Thoracic aorta (tissue), 2 donors: Measurements from ENCODE around the gene TBRG4. TPM values are rescaled to one million over a fixed set of nuclear protein-coding genes. Genes with fewer than 3 reads are reported as not detected.

Experiments
- ATAC-seq: fragments of 150-250 bp; one replicate; pipeline ENCODE4 v1.8.0; 2017; ENCODE audit warnings: low read depth; ENCODE audit not compliant: insufficient number of reproducible peaks, low FRiP score
- DNase-seq: peaks from one replicate; pipeline ENCODE4 v3.0.0-alpha.2; 2020; ENCODE audit warnings: low spot score
- H3K27ac ChIP-seq, 2 donors: fragments of 200-600 bp; sonication (generic); 1 replicate in 1 of 2; 2 replicates in 1 of 2; pipeline ENCODE4 v1.5.1; 2016; ENCODE audit warnings: mild to moderate bottlenecking in 2 of 2, moderate library complexity in 2 of 2
- H3K27me3 ChIP-seq: fragments of 200-600 bp; sonication (generic); replicated peaks from 2 replicates; pipeline ENCODE4 v1.6.0; 2016; ENCODE audit warnings: mild to moderate bottlenecking; ENCODE audit not compliant: insufficient read depth
- H3K36me3 ChIP-seq: fragments of 200-600 bp; sonication (generic); one replicate; pipeline ENCODE4 v1.5.1; 2016
- H3K4me1 ChIP-seq, 2 donors: fragments of 200-600 bp; sonication (generic); 1 replicate in 1 of 2; 2 replicates in 1 of 2; pipeline versions ENCODE4 v1.5.1 to v1.6.0; 2016; ENCODE audit warnings: low read depth in 2 of 2, mild to moderate bottlenecking in 1 of 2; ENCODE audit not compliant: control insufficient read depth in 1 of 2
- H3K4me3 ChIP-seq: fragments of 200-600 bp; sonication (generic); 2 replicates; pipeline ENCODE4 v1.5.1; 2016; ENCODE audit warnings: mild to moderate bottlenecking
- H3K9me3 ChIP-seq: fragments of 200-600 bp; sonication (generic); 2 replicates; pipeline ENCODE4 v1.5.1; 2016
- total RNA-seq, 2 donors: library from RNA; depleted of rRNA; stranded (reverse); fragments of >200 nt; gene quantifications; one replicate each; pipeline versions ENCODE4 v1.1.0 to v1.2.3, GENCODE V29; 2016
- TF ChIP-seq, protein P1 (sequence below): fragments of 200-600 bp; sonication (generic); IDR thresholded peaks from one replicate; pipeline ENCODE4 v1.5.1; 2019; ENCODE audit warnings: antibody characterized with exemption

Gene TBRG4
- total RNA-seq, 2 donors from 2014 or later: 47.8 to 67.1 TPM

DNA sequence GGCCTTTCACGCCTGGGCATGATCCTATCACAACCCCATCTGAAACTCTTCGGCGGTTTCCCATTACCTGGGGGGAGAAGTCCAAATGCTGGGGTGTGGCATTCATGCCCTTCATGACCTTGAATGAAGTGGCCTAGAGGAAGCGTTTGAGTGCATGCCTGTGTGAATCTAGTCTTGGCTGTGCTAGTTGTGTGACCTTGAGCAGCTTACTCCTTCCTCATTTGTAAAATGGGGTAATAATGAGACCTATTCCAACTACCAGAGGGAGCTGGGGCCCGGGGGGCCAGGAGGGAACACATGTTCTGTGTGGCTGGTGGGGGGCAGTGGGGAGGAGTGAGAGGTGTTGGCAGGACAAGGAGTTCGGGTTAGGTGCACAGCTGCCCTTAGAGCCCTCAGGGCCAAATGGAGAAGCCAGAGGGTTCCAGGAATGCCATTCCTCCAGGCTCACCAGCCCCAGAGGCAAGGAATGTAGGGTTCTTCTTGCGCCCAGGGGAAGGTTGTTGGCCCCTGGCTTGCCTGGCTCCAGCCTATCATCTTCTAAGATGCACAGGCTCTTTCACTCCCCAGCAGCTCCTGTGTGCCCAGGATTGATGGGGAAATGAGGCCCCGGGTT, 21.3 kb upstream of the TBRG4 start:
- ATAC-seq: no peak
- Histone ChIP-seq H3K36me3 (no peaks in the 10 kb centered on the region), H3K4me3 (no peak overlapping the region), H3K27ac (no peak overlapping the region), H3K27me3 (no peaks in the 10 kb centered on the region), H3K9me3 (no peaks in the 10 kb centered on the region), H3K4me1 (no peaks in the 10 kb centered on the region)
- TF ChIP-seq, protein P1, sequence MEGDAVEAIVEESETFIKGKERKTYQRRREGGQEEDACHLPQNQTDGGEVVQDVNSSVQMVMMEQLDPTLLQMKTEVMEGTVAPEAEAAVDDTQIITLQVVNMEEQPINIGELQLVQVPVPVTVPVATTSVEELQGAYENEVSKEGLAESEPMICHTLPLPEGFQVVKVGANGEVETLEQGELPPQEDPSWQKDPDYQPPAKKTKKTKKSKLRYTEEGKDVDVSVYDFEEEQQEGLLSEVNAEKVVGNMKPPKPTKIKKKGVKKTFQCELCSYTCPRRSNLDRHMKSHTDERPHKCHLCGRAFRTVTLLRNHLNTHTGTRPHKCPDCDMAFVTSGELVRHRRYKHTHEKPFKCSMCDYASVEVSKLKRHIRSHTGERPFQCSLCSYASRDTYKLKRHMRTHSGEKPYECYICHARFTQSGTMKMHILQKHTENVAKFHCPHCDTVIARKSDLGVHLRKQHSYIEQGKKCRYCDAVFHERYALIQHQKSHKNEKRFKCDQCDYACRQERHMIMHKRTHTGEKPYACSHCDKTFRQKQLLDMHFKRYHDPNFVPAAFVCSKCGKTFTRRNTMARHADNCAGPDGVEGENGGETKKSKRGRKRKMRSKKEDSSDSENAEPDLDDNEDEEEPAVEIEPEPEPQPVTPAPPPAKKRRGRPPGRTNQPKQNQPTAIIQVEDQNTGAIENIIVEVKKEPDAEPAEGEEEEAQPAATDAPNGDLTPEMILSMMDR: no peak
- DNase-seq: no peak

DNA sequence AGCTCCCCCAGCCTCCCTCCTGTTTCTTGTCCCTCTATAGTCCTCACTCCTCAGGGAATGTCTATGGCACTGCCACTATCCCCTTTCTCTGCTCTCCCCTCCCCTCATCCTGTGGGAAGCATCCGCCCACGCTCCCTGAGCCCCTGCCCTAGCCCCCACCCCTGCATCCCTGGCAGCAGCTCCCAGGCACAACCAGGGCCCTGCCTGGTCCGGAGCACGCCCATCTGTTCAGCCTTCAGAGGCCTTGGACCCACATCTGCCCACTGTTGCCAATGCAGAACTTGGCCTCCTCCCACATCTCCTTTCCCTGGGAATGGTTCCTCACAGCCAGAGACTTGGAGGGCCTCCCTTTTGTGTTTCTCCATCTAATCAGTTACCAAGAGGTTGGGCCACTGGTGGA, 20.4 kb upstream of the TBRG4 start:
- Histone ChIP-seq H3K4me3 (no peak overlapping the region), H3K27ac (no peak overlapping the region), H3K9me3 (no peaks in the 10 kb centered on the region), H3K4me1 (no peaks in the 10 kb centered on the region), H3K36me3 (no peaks in the 10 kb centered on the region), H3K27me3 (no peaks in the 10 kb centered on the region)
- DNase-seq (no peak), ATAC-seq (no peak)
- TF ChIP-seq, protein P1: no peak

DNA sequence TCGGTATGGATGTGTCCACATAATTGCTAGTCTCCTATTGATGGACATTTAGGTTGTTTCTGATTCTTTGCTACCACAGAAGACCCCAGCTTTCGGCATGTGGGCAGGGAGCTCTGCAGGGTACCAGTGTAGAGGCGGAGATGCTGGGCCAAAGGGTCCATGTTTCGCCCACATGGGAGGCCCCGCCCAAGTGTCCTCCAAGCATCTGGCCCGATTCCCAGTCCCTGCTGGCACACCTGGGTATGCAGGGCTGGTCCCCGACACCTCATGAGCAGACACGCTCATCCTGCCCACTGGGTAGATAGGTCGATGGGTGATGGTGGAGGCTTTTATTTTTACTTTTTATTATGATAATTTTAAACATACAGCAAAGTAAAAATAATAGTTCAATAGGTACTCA, 19.4 kb upstream of the TBRG4 start:
- DNase-seq (no peak), ATAC-seq (no peak)
- Histone ChIP-seq H3K9me3 (no peaks in the 10 kb centered on the region), H3K4me3 (no peak overlapping the region), H3K36me3 (no peaks in the 10 kb centered on the region), H3K4me1 (no peaks in the 10 kb centered on the region), H3K27ac (no peak overlapping the region), H3K27me3 (no peaks in the 10 kb centered on the region)
- TF ChIP-seq, protein P1: no peak

DNA sequence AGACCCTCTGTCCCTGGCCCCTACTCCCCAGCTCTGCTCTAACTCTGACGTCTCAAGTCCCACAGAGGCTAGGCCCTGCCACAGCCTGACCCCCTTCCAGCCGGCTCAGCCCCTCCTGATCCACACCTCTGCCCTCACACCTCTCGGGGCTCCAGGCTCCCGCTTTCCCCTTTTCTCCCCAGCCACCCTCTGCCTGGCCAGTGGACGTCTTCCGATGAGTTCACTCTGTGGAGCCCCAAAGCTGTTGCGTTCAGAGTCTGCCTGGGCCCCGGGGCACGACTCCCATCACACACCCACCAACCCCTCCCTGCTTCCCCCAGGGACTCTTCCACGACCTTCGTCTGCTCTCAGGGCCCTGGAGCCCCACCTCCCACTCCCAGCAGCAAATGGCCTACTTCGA, 18.4 kb upstream of the TBRG4 start:
- no peaks in the 10 kb centered on the region for H3K36me3 ChIP-seq
- H3K27ac ChIP-seq: no peak overlapping the region
- no peak overlapping the region for H3K4me3 ChIP-seq
- TF ChIP-seq, protein P1: no peak
- H3K9me3 ChIP-seq: no peaks in the 10 kb centered on the region
- no peaks in the 10 kb centered on the region for H3K4me1 ChIP-seq
- ATAC-seq (no peak), DNase-seq (no peak)
- no peaks in the 10 kb centered on the region for H3K27me3 ChIP-seq

DNA sequence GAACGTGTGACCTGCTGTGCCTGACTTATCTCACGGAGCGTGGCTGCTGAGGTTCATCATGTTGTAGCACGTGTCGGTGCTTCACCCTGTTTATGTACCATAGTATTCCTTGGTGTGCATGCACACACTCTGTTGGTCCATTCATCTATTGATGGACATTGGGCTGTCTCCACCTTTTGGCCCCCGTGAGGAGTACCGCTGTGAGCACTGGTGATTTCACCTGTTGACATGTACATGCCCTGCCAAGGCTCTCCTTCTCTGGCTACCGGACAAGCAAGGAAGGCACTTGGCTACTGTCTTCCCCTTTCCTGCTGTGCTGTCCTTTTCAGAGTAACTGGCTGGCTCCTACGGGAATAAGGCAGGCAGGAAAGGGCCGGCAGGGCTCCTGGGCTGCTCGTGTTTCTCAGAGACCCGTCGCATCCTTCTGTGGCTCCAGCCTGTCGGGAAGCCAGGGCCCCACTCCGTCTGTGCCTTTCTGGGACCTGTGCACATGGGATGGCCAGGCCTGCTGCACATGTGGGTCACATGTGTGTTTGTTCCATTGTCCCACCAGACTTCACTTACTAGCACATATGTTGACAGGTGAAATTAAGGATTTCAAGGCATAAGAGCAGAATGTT, 17.8 kb upstream of the TBRG4 start:
- Histone ChIP-seq H3K4me3 (no peak overlapping the region), H3K27ac (no peak overlapping the region), H3K36me3 (no peaks in the 10 kb centered on the region), H3K9me3 (no peaks in the 10 kb centered on the region), H3K27me3 (no peaks in the 10 kb centered on the region), H3K4me1 (no peaks in the 10 kb centered on the region)
- DNase-seq (no peak), ATAC-seq (no peak)
- TF ChIP-seq, protein P1: no peak
